Activated CD8-positive, alpha-beta memory T cell treated with anti-CD3 and anti-CD28 coated beads, Interleukin-2, amount 50 U/mL, for 4 hours (primary cell): Measurements from ENCODE around the gene SLC66A2.
"Not testable (repeated sequence)": the region's sequence is repeated elsewhere in the genome, so short reads cannot be mapped to it uniquely, and the experiment has no call there.

Experiments used
- DNase-seq: peaks from one replicate; pipeline ENCODE4 v3.0.0-alpha.2; 2020

SLC66A2 gene

GRCh38 chr18:79970419-79971133 is 19.1 kb upstream of the SLC66A2 start:
- no peak for DNase-seq

DNA sequence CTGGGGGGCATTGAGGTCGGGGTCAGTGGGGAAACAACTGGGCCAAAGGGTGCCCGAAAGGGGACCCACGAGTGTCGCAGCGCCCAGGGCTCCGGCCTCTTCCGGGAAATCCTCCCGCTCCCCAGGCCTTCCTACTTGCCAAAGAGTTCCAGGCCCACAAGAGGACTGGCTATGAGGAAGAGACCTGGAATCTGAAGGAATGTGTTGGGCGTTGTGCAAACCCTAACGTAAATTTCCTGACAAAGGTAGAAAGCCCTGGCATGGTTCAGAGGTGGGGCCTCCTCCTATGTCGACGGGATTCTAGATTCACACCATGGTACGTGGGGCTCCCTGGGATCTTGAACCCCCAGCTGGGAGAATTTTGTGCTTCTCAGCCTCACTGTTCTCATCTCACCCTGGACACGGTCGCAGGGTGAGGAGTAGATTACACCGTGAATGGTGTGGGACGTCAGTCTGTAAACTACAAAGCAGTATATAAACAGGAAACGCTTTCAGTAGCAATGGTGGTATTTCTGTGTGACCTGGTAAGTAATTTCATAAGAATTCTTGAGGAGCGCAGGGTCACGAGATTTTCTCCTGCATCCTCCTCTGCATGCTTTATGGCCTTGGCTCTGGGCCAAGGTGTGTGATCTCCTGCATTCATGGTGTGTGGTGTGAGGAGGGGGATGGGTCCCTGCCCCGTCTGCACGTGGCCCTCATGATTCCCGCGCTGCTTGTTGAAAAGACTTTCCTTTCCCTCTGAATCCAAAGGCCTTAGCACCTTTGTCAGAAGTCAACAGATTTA is 13.9 kb upstream of the SLC66A2 start:
- DNase-seq: no peak

GRCh38 chr18:79964330-79965118 is 13.1 kb upstream of the SLC66A2 start, which contains the start of gene HSBP1L1:
HSBP1L1 (plus strand) TSS chr18:79964643; CDS start chr18:79964736, 93 bp downstream.
- DNase-seq: peak; percentile 63

DNA sequence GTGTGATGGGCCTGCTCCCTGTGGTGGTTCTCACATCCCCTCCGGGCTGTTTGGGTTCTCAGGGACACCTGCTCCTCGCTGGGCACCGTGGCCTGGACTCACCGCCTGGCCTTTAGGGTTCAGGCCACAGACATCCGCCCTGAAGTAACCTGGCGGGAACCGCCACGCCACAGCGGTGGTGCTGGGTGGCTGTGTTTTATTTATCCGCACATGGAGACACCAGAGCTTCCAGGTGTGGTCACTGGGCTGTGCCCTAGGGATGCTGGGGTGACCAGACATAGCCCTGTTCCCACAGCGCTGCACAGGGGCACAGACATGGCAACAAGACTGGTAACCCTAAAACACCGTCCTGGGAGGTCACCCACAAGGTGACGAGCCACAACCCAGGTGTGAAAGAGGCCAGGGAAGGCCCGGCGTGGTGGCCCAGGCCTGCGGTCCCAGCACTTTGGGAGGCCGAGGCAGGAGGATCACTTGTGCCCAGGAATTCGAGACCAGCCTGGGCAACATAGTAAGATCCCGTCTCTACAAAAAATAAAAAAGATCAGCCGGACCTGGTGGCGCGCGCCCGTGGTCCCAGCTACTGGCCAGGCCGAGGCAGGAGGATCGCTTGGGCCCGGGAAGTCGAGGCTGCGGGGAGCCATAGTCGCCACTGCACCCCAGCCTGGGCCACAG is 12.3 kb upstream of the SLC66A2 start:
- no peak for DNase-seq

GRCh38 chr18:79962835-79963657 is 11.6 kb upstream of the SLC66A2 start:
- DNase-seq: peak; percentile 47

GRCh38 chr18:79962311-79962710 is 10.9 kb upstream of the SLC66A2 start:
- DNase-seq: no peak

DNA sequence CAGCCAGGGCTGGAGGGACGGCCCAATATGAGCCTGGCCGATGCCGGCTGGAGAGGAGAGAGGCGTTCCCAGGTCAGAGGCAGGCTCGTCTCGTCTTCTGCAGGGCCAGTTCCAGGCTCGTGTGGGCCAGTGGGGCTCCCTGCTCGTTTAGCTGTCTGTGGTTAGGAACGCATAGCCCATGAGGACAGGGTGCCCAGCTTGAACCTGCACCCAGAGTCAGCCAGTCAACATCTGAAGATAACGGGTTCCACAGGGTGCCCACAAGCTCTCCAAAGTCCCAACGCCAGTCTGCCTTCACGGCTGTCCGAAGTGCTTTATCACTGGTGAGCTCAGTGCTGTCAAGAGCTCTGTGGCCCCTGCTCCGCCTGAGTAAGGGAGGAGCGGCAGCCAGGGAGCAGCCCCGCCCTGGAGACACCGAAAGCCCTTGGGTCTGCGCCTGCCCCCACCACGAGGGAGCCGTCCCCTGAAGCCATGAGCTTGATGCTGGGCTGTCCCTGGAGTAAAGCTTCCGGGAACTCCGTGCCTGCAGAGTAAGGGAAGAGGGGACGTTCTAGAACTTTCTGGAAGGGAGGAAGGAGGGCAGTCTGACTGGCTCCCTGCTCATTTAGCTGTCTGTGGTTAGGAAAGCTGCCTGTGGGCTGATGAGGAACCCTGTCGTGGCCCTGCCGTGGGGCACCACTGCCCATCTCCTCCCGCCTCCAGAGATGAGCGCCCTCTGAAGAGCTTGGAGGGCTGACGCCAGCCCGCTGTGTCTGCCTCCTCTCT is 10.3 kb upstream of the SLC66A2 start:
- no peak for DNase-seq

- no peak for DNase-seq
Observed at GRCh38 chr18:79960921-79961526, 9.6 kb upstream of the SLC66A2 start.

- not testable (repeated sequence) for DNase-seq
Observed at GRCh38 chr18:79960161-79960801, 8.8 kb upstream of the SLC66A2 start.

GRCh38 chr18:79958981-79959380 is 7.5 kb upstream of the SLC66A2 start:
- DNase-seq: no peak

- DNase-seq: no peak
Observed at GRCh38 chr18:79956276-79956675, 4.8 kb upstream of the SLC66A2 start.

DNA sequence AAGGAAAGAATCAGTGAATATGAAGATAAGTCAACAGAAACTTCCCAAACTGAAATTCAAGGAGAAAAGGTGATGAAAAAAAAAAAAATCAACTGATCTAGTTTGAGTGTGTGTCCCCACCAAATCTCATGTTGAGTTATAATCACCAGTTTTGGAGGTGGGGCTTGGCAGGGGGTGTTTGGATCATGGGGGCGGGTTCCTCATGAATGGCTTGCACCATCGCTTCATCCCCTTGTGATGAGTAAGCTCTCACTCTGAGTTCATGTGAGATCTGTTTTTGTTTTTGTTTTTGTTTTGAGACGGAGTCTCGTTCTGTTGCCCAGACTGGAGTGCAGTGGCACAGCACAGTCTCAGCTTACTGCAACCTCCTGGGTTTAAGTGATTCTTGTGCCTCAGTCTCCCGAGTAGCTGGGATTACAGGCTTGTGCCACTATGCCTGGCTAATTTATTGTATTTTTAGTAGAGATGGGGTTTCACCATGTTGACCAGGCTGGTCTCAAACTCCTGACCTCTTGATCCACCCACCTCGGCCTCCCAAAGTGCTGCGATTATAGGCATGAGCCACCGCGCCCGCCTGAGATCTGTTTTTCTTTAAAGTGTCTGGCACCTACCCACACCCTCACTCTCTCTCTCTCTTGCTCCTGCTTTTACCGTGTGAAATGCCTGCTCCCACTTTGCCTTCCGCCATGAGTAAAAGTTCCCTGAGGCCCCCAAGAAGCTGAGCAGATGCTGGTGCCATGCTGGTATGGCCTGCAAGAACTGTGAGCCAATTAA is 4.0 kb upstream of the SLC66A2 start:
- DNase-seq: peak; percentile 5

- no peak for DNase-seq
Observed at GRCh38 chr18:79954791-79955190, 3.3 kb upstream of the SLC66A2 start.

DNA sequence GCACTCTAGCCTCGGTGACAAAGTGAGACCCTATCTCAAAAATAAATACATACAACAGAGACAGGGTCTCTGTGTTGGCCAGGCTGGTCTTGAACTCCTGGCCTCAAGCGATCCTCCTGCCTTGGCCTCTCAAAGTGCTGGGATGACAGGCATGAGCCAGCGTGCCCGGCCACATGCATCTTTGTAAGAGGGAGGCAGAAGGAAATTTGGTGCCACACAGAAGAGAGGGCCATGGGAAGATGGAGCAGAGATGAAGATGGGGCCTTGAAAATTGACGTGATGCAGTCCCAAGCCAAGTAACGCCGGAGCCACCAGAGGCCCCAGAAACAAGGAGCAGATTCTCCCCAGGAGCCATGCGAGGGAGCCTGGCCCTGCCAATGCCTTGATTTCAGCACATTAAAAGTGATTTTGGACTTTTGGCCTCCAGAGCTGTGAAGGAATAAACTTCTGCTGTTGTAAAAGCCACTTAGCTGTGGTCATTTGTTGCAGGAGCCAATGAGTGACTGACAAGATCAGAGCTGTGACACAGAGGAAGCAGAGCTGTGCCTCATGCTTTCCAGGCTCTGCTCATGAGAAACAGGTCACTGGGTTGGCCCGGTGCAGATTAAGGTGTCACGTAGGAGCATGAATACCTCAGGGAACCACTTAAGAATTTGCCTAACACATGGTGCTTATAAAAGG is 2.7 kb upstream of the SLC66A2 start:
- DNase-seq: no peak

DNA sequence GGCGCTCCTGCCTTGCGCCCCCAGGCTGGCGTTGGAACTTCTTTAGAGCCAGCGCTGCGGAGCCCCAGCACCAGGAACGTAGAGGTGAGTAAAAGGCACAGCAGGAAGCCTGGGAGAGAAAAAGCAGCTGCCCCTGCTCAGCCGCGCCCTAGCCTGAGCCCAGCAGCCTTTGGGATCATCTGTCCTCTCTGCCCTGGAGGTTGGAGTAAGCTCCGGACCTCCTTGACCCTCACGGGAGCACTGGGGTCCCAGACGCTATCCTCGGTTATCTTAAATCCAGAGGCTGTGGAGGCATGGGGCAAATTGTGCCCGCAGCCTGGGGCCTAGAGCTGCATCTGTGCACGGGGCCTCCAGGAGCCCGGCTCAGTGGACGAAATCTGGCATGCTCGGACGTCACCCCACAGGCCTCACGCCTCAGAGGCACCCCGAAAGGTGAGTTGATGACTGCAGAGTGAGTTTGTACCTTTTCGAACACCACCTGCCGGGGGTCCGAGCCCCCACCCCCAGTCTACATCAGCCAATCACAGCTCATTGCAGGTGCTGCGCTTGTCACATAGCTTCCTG is 1.6 kb upstream of the SLC66A2 start:
- peak; percentile 10 for DNase-seq

- peak; percentile 15 for DNase-seq
Observed at GRCh38 chr18:79952456-79952995, 1.1 kb upstream of the SLC66A2 start.

DNA sequence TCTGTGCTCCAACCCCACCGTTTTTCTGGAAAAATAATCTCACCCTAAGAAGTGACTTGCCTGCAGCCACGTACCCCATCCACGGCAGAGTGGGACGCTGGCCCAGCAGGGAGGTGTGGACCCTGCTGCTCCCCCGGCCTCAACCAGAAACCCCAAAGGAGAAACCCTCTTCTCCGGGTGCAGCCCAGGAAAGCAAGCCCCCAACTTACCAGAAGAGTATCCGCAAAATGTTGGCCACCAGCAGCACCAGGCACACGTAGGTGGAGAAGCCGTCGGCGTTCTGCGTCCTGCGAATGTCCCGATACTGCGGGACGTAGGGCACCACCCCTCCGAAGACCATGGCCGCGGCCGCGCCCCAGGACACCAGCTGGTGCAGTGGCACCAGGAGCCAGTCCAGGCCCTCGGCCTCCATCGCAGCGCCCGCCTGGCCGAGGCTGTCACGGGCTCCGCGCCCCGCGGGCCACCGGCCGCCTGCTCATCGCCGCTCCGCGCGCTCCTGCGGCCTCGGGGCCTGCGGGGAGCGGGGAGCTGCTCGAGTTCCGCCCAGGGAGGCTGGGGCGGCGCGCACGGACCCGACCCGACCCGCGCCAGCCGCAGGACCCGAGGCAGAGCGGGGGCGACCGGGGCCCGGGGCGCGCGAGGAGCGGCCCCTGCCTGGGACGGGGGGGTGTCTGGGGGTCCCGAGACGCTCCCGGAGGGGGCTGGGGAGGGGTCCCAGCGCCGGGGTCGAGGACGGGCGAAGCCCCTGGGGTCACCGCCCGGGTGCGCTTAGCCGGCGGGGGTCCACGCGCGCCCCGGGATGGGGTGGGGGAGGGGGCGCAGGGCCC is 725 bp downstream of the SLC66A2 start:
- DNase-seq: no peak
